ENCODE measurements around the gene REV3L.
"Not testable (repeated sequence)": the region's sequence is repeated elsewhere in the genome, so short reads cannot be mapped to it uniquely, and the experiment has no call there.

The REV3L gene

DNA sequence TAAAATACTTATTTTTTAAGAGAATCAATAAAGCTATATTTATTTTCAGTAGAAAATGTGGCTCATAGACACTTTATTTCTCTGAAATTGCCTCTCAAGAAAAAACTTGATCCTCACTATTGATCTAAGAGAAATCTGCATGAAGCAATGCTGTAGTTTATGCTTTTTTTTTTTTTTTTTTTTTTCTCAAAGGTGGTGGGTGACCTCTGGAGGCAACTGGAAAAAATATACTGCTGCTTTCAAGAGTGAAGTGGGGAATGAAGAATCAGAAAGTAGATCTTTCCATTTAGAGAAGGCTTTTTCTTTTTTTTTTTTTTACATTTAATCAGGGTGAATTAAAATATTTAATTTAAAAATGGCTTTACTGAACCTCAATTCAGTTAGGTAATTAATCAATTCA lies 226.4 kb downstream of the REV3L start:
- DNase-seq, result no peak

DNA sequence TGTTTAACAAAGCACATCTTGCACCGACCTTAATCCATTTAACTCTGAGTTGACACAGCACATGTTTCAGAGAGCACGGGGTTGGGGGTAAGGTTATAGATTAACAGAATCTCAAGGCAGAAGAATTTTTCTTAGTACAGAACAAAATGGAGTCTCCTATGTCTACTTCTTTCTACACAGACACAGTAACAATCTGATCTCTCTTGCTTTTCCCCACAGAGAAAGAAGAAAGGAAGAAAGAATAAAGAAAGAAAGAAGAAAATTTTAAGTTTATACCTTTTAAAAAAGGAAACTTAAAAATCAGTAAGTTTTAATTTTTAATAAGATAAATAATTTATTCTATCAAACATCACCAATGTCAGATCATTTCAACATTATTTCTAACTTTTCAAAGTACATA lies 227.2 kb downstream of the REV3L start:
- DNase-seq, result not testable (repeated sequence)

DNA sequence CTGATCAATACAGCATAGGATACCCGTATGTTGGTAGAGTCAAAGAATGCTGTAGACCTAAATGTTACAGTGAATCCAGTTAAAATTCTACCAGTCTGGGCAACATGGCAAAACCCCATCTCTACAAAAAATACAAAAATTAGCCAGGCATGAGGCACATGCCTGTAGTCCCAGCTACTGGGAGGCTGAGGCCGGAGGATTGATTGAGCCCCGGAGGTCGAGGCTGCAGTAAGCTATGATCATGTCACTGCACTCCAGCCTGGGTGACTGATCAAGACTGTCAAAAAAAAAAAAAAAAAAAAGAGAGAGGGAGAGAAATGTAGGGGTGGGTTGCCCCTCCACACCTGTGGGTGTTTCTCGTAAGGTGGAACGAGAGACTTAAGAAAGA lies 228.2 kb downstream of the REV3L start:
- no peak for DNase-seq

DNA sequence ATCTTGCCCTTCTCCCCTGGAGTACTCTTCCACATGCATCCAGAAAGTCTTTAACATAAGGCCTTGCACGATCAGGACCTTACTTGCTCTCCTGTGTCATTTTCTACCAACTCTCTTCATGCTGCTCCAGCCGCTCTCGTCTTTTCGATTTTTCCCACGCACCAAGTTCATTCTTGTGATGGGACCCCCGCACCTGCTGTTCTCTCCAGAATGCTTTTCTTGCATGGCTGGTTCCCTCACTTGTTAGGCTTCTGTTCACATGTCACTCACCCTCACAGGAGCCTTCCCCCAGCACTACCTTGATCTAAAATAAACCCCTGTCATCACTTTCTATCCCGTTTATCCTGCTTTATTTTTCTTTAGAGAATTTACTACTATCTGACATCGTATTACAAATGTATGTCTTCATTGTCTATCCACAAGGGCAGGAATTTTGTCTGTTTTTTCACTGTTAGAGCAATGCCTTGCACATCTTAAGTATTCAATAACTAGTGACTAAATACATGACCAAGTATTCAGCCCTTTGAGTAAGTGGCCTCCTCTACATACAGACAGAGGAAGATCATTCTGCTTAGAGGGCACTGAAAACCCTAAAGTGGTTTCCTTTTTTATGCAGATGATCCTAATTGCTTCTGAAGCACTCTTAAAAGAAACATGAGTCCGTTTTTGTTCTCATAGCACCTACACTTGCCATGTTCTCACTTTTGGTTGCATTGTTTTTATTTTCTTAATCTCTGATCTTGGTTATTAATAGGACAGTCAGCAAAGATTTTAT lies 228.8 kb downstream of the REV3L start:
- DNase-seq, result no peak

DNA sequence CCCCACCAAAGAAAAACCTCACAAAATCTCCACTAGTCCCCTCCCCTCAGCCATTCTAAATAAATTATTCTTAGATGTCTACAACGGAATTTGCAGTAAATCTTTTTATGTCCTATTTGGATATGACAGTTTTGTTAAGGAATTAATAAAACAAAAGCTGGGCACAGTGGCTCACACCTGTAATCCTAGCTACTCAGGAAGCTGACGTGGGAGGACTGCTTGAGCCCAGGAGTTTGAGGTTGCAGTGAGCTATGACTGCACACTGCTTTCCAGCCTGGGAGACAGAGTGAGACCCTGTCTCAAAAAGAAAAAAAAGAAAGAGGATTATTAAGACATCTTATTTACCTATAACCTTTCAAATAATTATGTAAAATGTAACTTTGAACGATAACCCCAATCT lies 230.3 kb downstream of the REV3L start:
- no peak for DNase-seq

DNA sequence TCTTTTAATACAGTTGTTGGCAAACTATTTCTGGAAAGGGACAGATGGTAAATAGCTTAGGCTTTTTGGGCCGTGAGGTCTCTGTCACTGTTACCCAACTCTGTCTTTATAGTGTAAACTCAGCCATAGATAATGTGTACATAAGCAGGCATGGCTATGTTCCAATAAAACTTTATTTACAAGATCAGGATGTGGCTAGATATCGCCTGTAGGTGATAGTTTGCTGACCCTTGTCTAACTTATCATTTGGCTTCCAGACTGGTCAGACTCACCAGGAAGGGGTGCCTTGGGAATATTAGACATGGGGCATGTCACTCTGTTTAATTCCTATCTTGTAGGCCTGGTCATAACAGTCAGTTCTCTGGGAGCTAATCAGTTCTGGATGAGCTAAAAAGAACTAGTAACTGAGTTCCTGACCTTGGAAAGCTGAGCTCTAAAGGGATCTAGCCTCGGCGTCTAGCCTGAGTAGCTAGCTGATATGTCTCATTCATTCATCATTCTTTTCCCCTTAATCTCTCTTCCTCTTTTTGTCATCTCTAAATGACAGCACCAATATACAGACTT lies 232.1 kb downstream of the REV3L start:
- no peak for DNase-seq
